Brain pericyte (primary cell): Measurements from ENCODE around the gene SETMAR.

ENCODE experiments used
- DNase-seq: peaks from one replicate; pipeline ENCODE4 v3.0.0-alpha.2; 2012; ENCODE audit warnings: low read depth, low spot score

Gene SETMAR

GRCh38 chr3:4351164-4351855 lies 48.1 kb downstream of the SETMAR start:
- no peak for DNase-seq

- DNase-seq = no peak
Measured at GRCh38 chr3:4351872-4352271, 48.7 kb downstream of the SETMAR start.

- no peak for DNase-seq
Measured at GRCh38 chr3:4355401-4356219, 52.4 kb downstream of the SETMAR start.

- no peak for DNase-seq
Measured at GRCh38 chr3:4356220-4356540, 53.0 kb downstream of the SETMAR start.

GRCh38 chr3:4356546-4357410 lies 53.6 kb downstream of the SETMAR start:
- DNase-seq = no peak

GRCh38 chr3:4358273-4358672 lies 55.1 kb downstream of the SETMAR start:
- DNase-seq = no peak

- DNase-seq = no peak
Measured at GRCh38 chr3:4359805-4360502, 56.8 kb downstream of the SETMAR start.

- no peak for DNase-seq
Measured at GRCh38 chr3:4360817-4361216, 57.6 kb downstream of the SETMAR start.

GRCh38 chr3:4362523-4362922 lies 59.4 kb downstream of the SETMAR start:
- no peak for DNase-seq
